AG10803 (cell line): ENCODE measurements around the gene HSDL2.

Experiments used
- DNase-seq: peaks from one replicate; pipeline ENCODE4 v3.0.0; 2010; ENCODE audit warnings: low read depth
- H3K4me3 ChIP-seq: 2 replicates; pipeline ENCODE4 v1.5.1; 2011; ENCODE audit warnings: mild to moderate bottlenecking, low read length, control low read depth
- TF ChIP-seq, protein P1 (sequence below): conservative IDR thresholded peaks from 2 replicates; pipeline ENCODE4 v1.5.1; 2011; ENCODE audit warnings: mild to moderate bottlenecking, low read length, control low read depth, inconsistent platforms

Gene HSDL2

DNA sequence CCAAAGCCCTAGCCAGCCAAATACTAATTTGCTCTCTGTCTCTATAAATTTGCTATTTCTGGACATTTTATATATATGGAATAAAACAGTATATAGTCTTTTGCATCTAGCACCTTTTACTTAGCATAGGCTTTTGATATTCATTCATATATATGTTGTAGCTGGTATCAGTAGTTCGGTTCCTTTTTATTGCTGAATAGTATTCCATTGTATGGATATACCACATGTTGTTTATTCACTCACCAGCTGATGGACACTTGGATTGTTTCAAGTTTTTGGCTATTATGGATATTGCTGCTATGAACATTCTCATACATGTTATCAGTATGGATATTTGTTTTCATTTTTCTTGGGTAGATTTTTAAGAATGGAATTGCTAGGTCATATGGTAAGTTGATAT, 82.9 kb downstream of the HSDL2 start:
- TF ChIP-seq, protein P1, sequence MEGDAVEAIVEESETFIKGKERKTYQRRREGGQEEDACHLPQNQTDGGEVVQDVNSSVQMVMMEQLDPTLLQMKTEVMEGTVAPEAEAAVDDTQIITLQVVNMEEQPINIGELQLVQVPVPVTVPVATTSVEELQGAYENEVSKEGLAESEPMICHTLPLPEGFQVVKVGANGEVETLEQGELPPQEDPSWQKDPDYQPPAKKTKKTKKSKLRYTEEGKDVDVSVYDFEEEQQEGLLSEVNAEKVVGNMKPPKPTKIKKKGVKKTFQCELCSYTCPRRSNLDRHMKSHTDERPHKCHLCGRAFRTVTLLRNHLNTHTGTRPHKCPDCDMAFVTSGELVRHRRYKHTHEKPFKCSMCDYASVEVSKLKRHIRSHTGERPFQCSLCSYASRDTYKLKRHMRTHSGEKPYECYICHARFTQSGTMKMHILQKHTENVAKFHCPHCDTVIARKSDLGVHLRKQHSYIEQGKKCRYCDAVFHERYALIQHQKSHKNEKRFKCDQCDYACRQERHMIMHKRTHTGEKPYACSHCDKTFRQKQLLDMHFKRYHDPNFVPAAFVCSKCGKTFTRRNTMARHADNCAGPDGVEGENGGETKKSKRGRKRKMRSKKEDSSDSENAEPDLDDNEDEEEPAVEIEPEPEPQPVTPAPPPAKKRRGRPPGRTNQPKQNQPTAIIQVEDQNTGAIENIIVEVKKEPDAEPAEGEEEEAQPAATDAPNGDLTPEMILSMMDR, result no peak
- no peak for DNase-seq
- no peak overlapping the region for H3K4me3 ChIP-seq

GRCh38 chr9:112465352-112465751, 85.4 kb downstream of the HSDL2 start:
- no peak for DNase-seq
- TF ChIP-seq, protein P1, result no peak
- H3K4me3 ChIP-seq, result no peak overlapping the region

DNA sequence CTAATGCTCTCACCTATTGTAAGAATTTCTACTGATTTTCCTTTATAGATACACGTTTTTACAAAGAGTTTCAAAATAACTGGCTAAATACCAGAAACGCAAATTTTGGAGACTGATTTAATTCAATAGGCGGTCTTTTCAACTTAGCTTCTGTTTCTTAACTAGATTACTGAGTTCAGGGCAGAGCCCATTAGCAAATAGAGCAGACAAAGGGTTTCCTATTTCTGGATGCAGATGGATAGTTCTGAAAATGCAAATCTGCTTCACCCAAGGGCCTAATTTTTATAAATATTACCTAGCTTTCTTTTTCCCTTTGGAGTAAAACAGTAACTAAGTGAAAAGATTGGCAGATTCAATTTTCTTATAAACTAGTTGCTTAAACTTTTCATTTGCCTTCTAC, 93.1 kb downstream of the HSDL2 start:
- no peak overlapping the region for H3K4me3 ChIP-seq
- DNase-seq, result no peak
- TF ChIP-seq, protein P1, result no peak

DNA sequence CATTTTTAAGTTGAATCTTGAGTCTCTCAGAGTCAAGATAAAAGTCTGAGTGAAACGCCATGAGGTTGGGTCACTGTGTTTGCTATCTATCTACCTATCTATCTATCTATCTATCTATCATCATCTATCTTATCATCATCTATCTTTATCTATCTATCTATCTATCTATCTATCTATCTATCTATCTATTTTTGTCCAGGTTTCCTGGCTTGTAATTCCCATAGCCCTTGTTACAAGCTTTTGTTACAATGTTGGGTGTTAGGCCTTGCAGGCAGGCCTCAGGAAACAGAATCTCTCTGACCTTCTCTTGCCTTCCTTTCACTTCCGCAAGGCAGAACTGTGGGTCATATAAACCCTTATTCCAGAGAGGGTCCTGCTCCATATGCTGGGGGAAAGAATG, 94.1 kb downstream of the HSDL2 start:
- no peak for DNase-seq
- TF ChIP-seq, protein P1, result no peak
- H3K4me3 ChIP-seq, result no peak overlapping the region

GRCh38 chr9:112475318-112475717, 95.4 kb downstream of the HSDL2 start:
- DNase-seq, result no peak
- TF ChIP-seq, protein P1, result no peak
- no peak overlapping the region for H3K4me3 ChIP-seq

DNA sequence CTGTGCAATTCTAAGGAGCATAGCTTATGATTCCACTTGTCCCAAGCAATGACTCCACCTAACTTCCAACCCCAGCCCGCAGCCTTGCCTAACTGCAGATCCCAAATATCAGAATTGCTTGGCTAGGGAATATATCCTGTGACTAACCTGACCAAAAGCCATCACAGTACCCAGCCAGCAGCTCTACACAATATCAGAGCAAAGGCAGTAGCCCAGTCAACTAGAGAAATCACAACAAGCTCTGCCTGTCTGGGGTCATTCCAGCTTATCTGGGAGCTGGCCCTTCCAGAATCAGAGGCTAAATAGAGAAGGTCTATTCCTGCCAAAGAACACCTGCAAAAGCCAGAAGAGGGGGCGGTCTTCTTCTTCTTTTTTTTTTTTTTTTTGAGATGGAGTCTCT, 97.4 kb downstream of the HSDL2 start:
- DNase-seq, result no peak
- TF ChIP-seq, protein P1, result no peak
- no peak overlapping the region for H3K4me3 ChIP-seq

- no peak overlapping the region for H3K4me3 ChIP-seq
- DNase-seq, result no peak
- TF ChIP-seq, protein P1, result no peak
Measured at GRCh38 chr9:112479221-112479620, 99.3 kb downstream of the HSDL2 start.
